SK-N-SH (cell line): ENCODE results near the gene PLEKHG5. TPM values are rescaled to one million over a fixed set of nuclear protein-coding genes. Genes with fewer than 3 reads are reported as not detected.

Experiments
- CTCF ChIA-PET: fragments of 300-600, 350-600 bp; formaldehyde crosslinking; extraction: SDS; loops from one replicate; lab custom pipeline; 2021; lab: Yijun Ruan, JAX
- POLR2A ChIA-PET: fragments of 350-600 bp; sonication (Branson Sonifier 250); formaldehyde crosslinking; extraction: SDS; loops from one replicate; lab custom pipeline; 2020; ENCODE audit warnings: antibody characterized with exemption, inconsistent platforms; lab: Yijun Ruan, JAX
- DNase-seq: peaks from one replicate; pipeline ENCODE4 v3.0.0; 2012
- H2AFZ ChIP-seq: fragments of 200-600 bp; sonication (generic); 2 replicates; pipeline ENCODE4 v1.8.1; 2016; ENCODE audit warnings: antibody characterized with exemption, mild to moderate bottlenecking, low read depth
- H3F3A ChIP-seq: fragments of 200-600 bp; sonication (generic); replicated peaks from 2 replicates; pipeline ENCODE3; 2016; ENCODE audit warnings: antibody characterized with exemption, mild to moderate bottlenecking; ENCODE audit not compliant: insufficient read depth
- H3K27ac ChIP-seq, 2 experiments: fragments of 200-500 bp in 1 of 2; fragments of 200-600 bp in 1 of 2; sonication (Bioruptor generic) in 1 of 2; sonication (generic), shearing (Covaris generic) in 1 of 2; 2 replicates each; pipeline versions ENCODE4 v1.5.1 to v1.6.1; 2014 to 2016; ENCODE audit warnings: low read depth in 2 of 2, inconsistent platforms in 1 of 2, low read length in 1 of 2, mild to moderate bottlenecking in 1 of 2, mixed read lengths in 1 of 2
- H3K27me3 ChIP-seq: fragments of 200-600 bp; sonication (generic), shearing (Covaris generic); 2 replicates; pipeline ENCODE4 v1.6.1; 2016; ENCODE audit warnings: mixed run types; ENCODE audit not compliant: insufficient read depth
- H3K36me3 ChIP-seq, 2 experiments: fragments of 200-500 bp in 1 of 2; fragments of 200-600 bp in 1 of 2; sonication (Bioruptor generic) in 1 of 2; sonication (generic) in 1 of 2; replicated peaks in 1 of 2; 2 replicates each; pipeline versions ENCODE3 to v1.5.1; 2014 to 2016; ENCODE audit warnings: low read length in 1 of 2, mild to moderate bottlenecking in 1 of 2; ENCODE audit not compliant: insufficient read depth in 2 of 2, control insufficient read depth in 1 of 2
- H3K4me1 ChIP-seq, 2 experiments: fragments of 200-500 bp in 1 of 2; fragments of 200-600 bp in 1 of 2; sonication (Bioruptor generic) in 1 of 2; sonication (generic), shearing (Covaris generic) in 1 of 2; 2 replicates each; pipeline versions ENCODE4 v1.5.1 to v1.6.1; 2014 to 2016; ENCODE audit warnings: low read depth in 1 of 2, low read length in 1 of 2, mixed run types in 1 of 2; ENCODE audit not compliant: insufficient read depth in 2 of 2, control insufficient read depth in 1 of 2
- H3K4me2 ChIP-seq: fragments of 200-600 bp; sonication (generic), shearing (Covaris generic); 2 replicates; pipeline ENCODE4 v1.6.1; 2017; ENCODE audit warnings: mixed run types
- H3K4me3 ChIP-seq, 2 experiments: fragments of 200-500 bp in 1 of 2; fragments of 200-600 bp in 1 of 2; sonication (Bioruptor generic) in 1 of 2; sonication (generic), shearing (Covaris generic) in 1 of 2; 2 replicates each; pipeline versions ENCODE4 v1.5.1 to v1.8.1; 2014 to 2016; ENCODE audit warnings: low read depth in 2 of 2, inconsistent platforms in 1 of 2, low read length in 1 of 2, mild to moderate bottlenecking in 1 of 2, mixed read lengths in 1 of 2, moderate library complexity in 1 of 2
- H3K79me2 ChIP-seq: fragments of 200-600 bp; sonication (generic); 2 replicates; pipeline ENCODE4 v1.8.1; 2017; ENCODE audit warnings: mild to moderate bottlenecking; ENCODE audit not compliant: insufficient read depth
- H3K9ac ChIP-seq: fragments of 200-600 bp; sonication (generic); 2 replicates; pipeline ENCODE4 v1.6.1; 2017; ENCODE audit warnings: mixed run types
- H3K9me2 ChIP-seq: fragments of 200-600 bp; sonication (generic); 2 replicates; pipeline ENCODE4 v1.6.1; 2017; ENCODE audit warnings: mixed run types
- H3K9me3 ChIP-seq: fragments of 200-600 bp; sonication (generic); 2 replicates; pipeline ENCODE4 v1.6.1; 2017; ENCODE audit warnings: mixed run types, mild to moderate bottlenecking, moderate library complexity
- H4K20me1 ChIP-seq: fragments of 200-600 bp; sonication (generic); 2 replicates; pipeline ENCODE4 v1.6.1; 2017; ENCODE audit warnings: mild to moderate bottlenecking, mixed run types; ENCODE audit not compliant: insufficient read depth
- CHD2 ChIP-seq: fragments of 150-350 bp; IDR thresholded peaks from 2 replicates; pipeline ENCODE4 v1.6.1; 2018; ENCODE audit warnings: low read length; ENCODE audit not compliant: partially characterized antibody
- ELF1 ChIP-seq: IDR thresholded peaks from 2 replicates; pipeline ENCODE4 v1.4.0; 2012
- EP300 ChIP-seq, 2 experiments: IDR thresholded peaks; 2 replicates each; pipeline versions ENCODE4 v1.4.0 to v1.6.1; 2012; ENCODE audit warnings: borderline replicate concordance in 1 of 2, low read depth in 1 of 2, low read length in 1 of 2
- EZH2phosphoT487 ChIP-seq: fragments of 200-600 bp; sonication (generic); IDR thresholded peaks from 2 replicates; pipeline ENCODE4 v1.6.1; 2017; ENCODE audit warnings: low read depth, mixed run types, mild to moderate bottlenecking, antibody characterized with exemption, moderate library complexity, borderline replicate concordance
- FOSL2 ChIP-seq: IDR thresholded peaks from 2 replicates; pipeline ENCODE4 v1.4.0; 2012; ENCODE audit warnings: low read depth, mild to moderate bottlenecking, moderate library complexity, borderline replicate concordance
- FOXJ3 ChIP-seq: sonication (generic); formaldehyde crosslinking; IDR thresholded peaks from 2 replicates; pipeline ENCODE4 v1.5.1; 2020; ENCODE audit warnings: mild to moderate bottlenecking, missing genetic modification reagents
- JUND ChIP-seq: IDR thresholded peaks from 2 replicates; pipeline ENCODE4 v1.4.0; 2012
- MEF2A ChIP-seq: IDR thresholded peaks from 2 replicates; pipeline ENCODE4 v1.4.0; 2012; ENCODE audit warnings: low read depth, borderline replicate concordance
- MXI1 ChIP-seq: IDR thresholded peaks from 2 replicates; pipeline ENCODE4 v1.6.1; 2012; ENCODE audit warnings: mild to moderate bottlenecking, low read depth, low read length, improper control_type of control experiment
- NFIC ChIP-seq: IDR thresholded peaks from 2 replicates; pipeline ENCODE4 v1.4.0; 2012; ENCODE audit warnings: borderline replicate concordance
- NRF1 ChIP-seq: IDR thresholded peaks from 2 replicates; pipeline ENCODE4 v1.6.1; 2012; ENCODE audit warnings: low read depth, mild to moderate bottlenecking, low read length
- POLR2AphosphoS5 ChIP-seq: IDR thresholded peaks from 2 replicates; pipeline ENCODE4 v1.6.1; 2012; ENCODE audit warnings: low read depth, low read length
- RAD21 ChIP-seq: IDR thresholded peaks from 2 replicates; pipeline ENCODE4 v1.6.1; 2012; ENCODE audit warnings: mild to moderate bottlenecking, low read length
- RCOR1 ChIP-seq: fragments of 150-350 bp; IDR thresholded peaks from 2 replicates; pipeline ENCODE4 v1.6.1; 2017; ENCODE audit warnings: antibody characterized with exemption, low read length
- RXRA ChIP-seq: IDR thresholded peaks from 2 replicates; pipeline ENCODE4 v1.4.0; 2012; ENCODE audit warnings: low read depth, mild to moderate bottlenecking, borderline replicate concordance
- SIN3A ChIP-seq: IDR thresholded peaks from 2 replicates; pipeline ENCODE4 v1.6.1; 2012; ENCODE audit warnings: low read depth, mild to moderate bottlenecking, low read length, moderate library complexity, borderline replicate concordance
- YY1 ChIP-seq: IDR thresholded peaks from 2 replicates; pipeline ENCODE4 v1.4.0; 2012; ENCODE audit warnings: low read depth, mild to moderate bottlenecking
- WGBS: methylation state at CpG from one replicate; pipeline ENCODE4 v1.1.6; 2017; ENCODE audit warnings: low lambda C conversion rate; 5-methylcytosine and 5-hydroxymethylcytosine counted together
- polyA plus RNA-seq, 3 experiments: library from polyadenylated mRNA; depleted of rRNA; stranded (reverse); fragments of >200 nt; gene quantifications; 2 replicates each; pipeline ENCODE4 v1.2.3, GENCODE V29; 2012
- TF ChIP-seq, protein P1 (sequence below): IDR thresholded peaks from 2 replicates; pipeline ENCODE4 v1.4.0; 2012; ENCODE audit warnings: low read depth, borderline replicate concordance
- TF ChIP-seq, protein P2 (sequence below): fragments of 150-350 bp; IDR thresholded peaks from 2 replicates; pipeline ENCODE4 v1.6.1; 2016; ENCODE audit warnings: mild to moderate bottlenecking, low read depth, low read length
- TF ChIP-seq, protein P3 (sequence below): IDR thresholded peaks from 2 replicates; pipeline ENCODE4 v1.4.0; 2012; ENCODE audit warnings: low read depth, borderline replicate concordance
- TF ChIP-seq, protein P4 (sequence below): fragments of 200-600 bp; sonication (generic); IDR thresholded peaks from 2 replicates; pipeline ENCODE4 v1.6.1; 2017; ENCODE audit warnings: antibody characterized with exemption, mild to moderate bottlenecking, moderate library complexity
- TF ChIP-seq, protein P5 (sequence below): IDR thresholded peaks from 2 replicates; pipeline ENCODE4 v1.6.1; 2012; ENCODE audit warnings: mild to moderate bottlenecking, low read depth, low read length, moderate library complexity
- TF ChIP-seq, protein P6 (sequence below): fragments of 150-350 bp; IDR thresholded peaks from 2 replicates; pipeline ENCODE4 v1.6.1; 2017; ENCODE audit warnings: antibody characterized with exemption, low read length, low read depth, borderline replicate concordance

PLEKHG5 gene
- polyA plus RNA-seq, 1 of the 3 experiments (the other 2 are of a cell fraction): 14.9 TPM

DNA sequence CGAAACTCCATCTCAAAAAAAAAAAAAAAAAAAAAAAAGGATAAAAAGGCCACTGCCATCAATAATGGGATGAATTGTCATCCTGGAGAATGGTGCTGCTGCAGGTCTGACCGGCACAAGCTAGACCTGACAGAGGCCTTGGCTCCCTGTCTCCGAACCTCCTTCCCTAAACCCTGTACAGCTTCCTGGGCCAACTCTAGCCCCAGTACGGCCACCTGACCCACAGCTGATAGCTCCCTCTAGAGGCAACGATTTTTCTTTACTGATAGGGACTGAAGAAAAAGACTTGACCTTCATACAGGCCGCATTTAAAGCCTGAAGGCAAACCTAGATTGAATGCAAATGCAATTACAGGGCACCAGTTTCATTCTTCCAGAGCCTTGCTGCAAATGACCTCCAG lies 32.1 kb upstream of the PLEKHG5 start:
- POLR2A ChIA-PET: interaction anchor here (0.5 to 1.9 kb wide), 3 partner anchors 31 to 44 kb away, joined by 3 to 4 read pairs (median 4); no protein-coding TSS in a partner anchor
- 41% methylated on average over 6 of the region's 6 CpGs for WGBS
- peak overlapping the region in 1 of 2 experiments; percentile 39; a peak in 2 of 4 replicates for H3K27ac ChIP-seq
- no peak for TF ChIP-seq ELF1
- TF ChIP-seq, protein P1, sequence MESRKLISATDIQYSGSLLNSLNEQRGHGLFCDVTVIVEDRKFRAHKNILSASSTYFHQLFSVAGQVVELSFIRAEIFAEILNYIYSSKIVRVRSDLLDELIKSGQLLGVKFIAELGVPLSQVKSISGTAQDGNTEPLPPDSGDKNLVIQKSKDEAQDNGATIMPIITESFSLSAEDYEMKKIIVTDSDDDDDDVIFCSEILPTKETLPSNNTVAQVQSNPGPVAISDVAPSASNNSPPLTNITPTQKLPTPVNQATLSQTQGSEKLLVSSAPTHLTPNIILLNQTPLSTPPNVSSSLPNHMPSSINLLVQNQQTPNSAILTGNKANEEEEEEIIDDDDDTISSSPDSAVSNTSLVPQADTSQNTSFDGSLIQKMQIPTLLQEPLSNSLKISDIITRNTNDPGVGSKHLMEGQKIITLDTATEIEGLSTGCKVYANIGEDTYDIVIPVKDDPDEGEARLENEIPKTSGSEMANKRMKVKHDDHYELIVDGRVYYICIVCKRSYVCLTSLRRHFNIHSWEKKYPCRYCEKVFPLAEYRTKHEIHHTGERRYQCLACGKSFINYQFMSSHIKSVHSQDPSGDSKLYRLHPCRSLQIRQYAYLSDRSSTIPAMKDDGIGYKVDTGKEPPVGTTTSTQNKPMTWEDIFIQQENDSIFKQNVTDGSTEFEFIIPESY: no peak
- TF ChIP-seq, protein P2, sequence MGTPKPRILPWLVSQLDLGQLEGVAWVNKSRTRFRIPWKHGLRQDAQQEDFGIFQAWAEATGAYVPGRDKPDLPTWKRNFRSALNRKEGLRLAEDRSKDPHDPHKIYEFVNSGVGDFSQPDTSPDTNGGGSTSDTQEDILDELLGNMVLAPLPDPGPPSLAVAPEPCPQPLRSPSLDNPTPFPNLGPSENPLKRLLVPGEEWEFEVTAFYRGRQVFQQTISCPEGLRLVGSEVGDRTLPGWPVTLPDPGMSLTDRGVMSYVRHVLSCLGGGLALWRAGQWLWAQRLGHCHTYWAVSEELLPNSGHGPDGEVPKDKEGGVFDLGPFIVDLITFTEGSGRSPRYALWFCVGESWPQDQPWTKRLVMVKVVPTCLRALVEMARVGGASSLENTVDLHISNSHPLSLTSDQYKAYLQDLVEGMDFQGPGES: no peak
- TF ChIP-seq MEF2A: no peak
- no peak for TF ChIP-seq JUND
- TF ChIP-seq, protein P3, sequence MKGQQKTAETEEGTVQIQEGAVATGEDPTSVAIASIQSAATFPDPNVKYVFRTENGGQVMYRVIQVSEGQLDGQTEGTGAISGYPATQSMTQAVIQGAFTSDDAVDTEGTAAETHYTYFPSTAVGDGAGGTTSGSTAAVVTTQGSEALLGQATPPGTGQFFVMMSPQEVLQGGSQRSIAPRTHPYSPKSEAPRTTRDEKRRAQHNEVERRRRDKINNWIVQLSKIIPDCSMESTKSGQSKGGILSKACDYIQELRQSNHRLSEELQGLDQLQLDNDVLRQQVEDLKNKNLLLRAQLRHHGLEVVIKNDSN: no peak; the same call in 1 of the 2 replicates
- TF ChIP-seq, protein P4, sequence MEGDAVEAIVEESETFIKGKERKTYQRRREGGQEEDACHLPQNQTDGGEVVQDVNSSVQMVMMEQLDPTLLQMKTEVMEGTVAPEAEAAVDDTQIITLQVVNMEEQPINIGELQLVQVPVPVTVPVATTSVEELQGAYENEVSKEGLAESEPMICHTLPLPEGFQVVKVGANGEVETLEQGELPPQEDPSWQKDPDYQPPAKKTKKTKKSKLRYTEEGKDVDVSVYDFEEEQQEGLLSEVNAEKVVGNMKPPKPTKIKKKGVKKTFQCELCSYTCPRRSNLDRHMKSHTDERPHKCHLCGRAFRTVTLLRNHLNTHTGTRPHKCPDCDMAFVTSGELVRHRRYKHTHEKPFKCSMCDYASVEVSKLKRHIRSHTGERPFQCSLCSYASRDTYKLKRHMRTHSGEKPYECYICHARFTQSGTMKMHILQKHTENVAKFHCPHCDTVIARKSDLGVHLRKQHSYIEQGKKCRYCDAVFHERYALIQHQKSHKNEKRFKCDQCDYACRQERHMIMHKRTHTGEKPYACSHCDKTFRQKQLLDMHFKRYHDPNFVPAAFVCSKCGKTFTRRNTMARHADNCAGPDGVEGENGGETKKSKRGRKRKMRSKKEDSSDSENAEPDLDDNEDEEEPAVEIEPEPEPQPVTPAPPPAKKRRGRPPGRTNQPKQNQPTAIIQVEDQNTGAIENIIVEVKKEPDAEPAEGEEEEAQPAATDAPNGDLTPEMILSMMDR: peak; percentile 69
- no peak for TF ChIP-seq NFIC
- peak; percentile 10 for TF ChIP-seq CHD2
- TF ChIP-seq RCOR1: 0 out of 2 replicates have a peak, but pooled peaks have one; percentile 35
- no peak for TF ChIP-seq FOXJ3 (CRISPR knock-in tag)
- no peak for TF ChIP-seq YY1
- TF ChIP-seq, protein P5, sequence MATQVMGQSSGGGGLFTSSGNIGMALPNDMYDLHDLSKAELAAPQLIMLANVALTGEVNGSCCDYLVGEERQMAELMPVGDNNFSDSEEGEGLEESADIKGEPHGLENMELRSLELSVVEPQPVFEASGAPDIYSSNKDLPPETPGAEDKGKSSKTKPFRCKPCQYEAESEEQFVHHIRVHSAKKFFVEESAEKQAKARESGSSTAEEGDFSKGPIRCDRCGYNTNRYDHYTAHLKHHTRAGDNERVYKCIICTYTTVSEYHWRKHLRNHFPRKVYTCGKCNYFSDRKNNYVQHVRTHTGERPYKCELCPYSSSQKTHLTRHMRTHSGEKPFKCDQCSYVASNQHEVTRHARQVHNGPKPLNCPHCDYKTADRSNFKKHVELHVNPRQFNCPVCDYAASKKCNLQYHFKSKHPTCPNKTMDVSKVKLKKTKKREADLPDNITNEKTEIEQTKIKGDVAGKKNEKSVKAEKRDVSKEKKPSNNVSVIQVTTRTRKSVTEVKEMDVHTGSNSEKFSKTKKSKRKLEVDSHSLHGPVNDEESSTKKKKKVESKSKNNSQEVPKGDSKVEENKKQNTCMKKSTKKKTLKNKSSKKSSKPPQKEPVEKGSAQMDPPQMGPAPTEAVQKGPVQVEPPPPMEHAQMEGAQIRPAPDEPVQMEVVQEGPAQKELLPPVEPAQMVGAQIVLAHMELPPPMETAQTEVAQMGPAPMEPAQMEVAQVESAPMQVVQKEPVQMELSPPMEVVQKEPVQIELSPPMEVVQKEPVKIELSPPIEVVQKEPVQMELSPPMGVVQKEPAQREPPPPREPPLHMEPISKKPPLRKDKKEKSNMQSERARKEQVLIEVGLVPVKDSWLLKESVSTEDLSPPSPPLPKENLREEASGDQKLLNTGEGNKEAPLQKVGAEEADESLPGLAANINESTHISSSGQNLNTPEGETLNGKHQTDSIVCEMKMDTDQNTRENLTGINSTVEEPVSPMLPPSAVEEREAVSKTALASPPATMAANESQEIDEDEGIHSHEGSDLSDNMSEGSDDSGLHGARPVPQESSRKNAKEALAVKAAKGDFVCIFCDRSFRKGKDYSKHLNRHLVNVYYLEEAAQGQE: no peak
- peak; percentile 88 for TF ChIP-seq RAD21
- TF ChIP-seq POLR2AphosphoS5: no peak
- no peak for TF ChIP-seq EP300 (IDR thresholded peaks at IDR 0.05; ENCODE audit: borderline replicate concordance in 1 of 2, low read depth in 1 of 2, low read length in 1 of 2)
- peak; percentile 29; the same call in 1 of the 2 replicates for TF ChIP-seq MXI1
- TF ChIP-seq SIN3A: no peak
- TF ChIP-seq EZH2phosphoT487: no peak
- TF ChIP-seq, protein P6, sequence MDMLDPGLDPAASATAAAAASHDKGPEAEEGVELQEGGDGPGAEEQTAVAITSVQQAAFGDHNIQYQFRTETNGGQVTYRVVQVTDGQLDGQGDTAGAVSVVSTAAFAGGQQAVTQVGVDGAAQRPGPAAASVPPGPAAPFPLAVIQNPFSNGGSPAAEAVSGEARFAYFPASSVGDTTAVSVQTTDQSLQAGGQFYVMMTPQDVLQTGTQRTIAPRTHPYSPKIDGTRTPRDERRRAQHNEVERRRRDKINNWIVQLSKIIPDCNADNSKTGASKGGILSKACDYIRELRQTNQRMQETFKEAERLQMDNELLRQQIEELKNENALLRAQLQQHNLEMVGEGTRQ: no peak
- no peak for TF ChIP-seq NRF1
- no peak for TF ChIP-seq FOSL2
- no peak for TF ChIP-seq RXRA

More for the DNA sequence above, 32.1 kb upstream of the PLEKHG5 start:
- H4K20me1 ChIP-seq: no peaks in the 10 kb centered on the region
- no peaks in the 10 kb centered on the region for H3K9me3 ChIP-seq
- H2AFZ ChIP-seq: no peak overlapping the region
- H3K36me3 ChIP-seq: peaks cover 0 to 21% of the 10 kb centered on the region in 2 experiments
- peaks cover 23% of the 10 kb centered on the region for H3F3A ChIP-seq
- H3K4me2 ChIP-seq: no peak overlapping the region
- H3K27me3 ChIP-seq: no peaks in the 10 kb centered on the region
- peak; percentile 77 for DNase-seq
- H3K4me3 ChIP-seq: no peak overlapping the region
- no peak overlapping the region for H3K9ac ChIP-seq
- no peaks in the 10 kb centered on the region for H3K9me2 ChIP-seq
- CTCF ChIA-PET: interaction anchor here (0.7 to 23.4 kb wide), 27 partner anchors 9 to 149 kb away, joined by 3 to 439 read pairs (median 5); partner anchors contain the start of genes NOL9, PLEKHG5 and TAS1R1
- peaks cover 0 to 28% of the 10 kb centered on the region in 2 experiments; a peak in 2 of 4 replicates for H3K4me1 ChIP-seq
- H3K79me2 ChIP-seq: no peaks in the 10 kb centered on the region
